ENCODE data around the gene ELMO1.

DNA sequence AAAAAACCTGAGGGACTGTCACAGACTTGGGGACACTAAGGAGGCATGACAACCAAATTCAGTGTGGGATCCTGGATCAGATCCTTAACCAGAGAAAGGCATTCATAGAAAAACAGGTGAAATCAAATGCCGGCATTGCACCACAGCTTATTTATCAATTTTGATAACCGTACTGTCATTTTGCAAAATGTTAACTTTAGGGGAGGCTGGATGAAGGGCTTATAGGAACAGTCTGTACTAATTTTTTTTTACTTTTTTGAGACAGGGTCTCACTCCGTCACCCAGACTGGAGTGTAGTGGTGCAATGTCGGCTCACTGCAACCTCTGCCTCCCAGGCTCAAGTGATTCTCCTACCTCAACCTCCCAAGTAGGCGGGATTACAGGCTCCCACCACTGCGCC is 217.1 kb downstream of the ELMO1 start:
- TF ChIP-seq CTCF (conservative IDR thresholded peaks at IDR 0.05; ENCODE audit: low read depth, low read length) (no peak), EZH2 (IDR thresholded peaks at IDR 0.05; ENCODE audit: borderline replicate concordance, low read depth, low read length, poor library complexity, severe bottlenecking) (no peak)

Data from A673 (cell line).